Activated CD8-positive, alpha-beta memory T cell treated with anti-CD3 and anti-CD28 coated beads, Interleukin-2, amount 50 U/mL, for 4 hours (primary cell): Measurements from ENCODE around the gene EME1.
"Not testable (repeated sequence)": the region's sequence is repeated elsewhere in the genome, so short reads cannot be mapped to it uniquely, and the experiment has no call there.

Source experiments
- DNase-seq: peaks from one replicate; pipeline ENCODE4 v3.0.0-alpha.2; 2020

The EME1 gene

DNA sequence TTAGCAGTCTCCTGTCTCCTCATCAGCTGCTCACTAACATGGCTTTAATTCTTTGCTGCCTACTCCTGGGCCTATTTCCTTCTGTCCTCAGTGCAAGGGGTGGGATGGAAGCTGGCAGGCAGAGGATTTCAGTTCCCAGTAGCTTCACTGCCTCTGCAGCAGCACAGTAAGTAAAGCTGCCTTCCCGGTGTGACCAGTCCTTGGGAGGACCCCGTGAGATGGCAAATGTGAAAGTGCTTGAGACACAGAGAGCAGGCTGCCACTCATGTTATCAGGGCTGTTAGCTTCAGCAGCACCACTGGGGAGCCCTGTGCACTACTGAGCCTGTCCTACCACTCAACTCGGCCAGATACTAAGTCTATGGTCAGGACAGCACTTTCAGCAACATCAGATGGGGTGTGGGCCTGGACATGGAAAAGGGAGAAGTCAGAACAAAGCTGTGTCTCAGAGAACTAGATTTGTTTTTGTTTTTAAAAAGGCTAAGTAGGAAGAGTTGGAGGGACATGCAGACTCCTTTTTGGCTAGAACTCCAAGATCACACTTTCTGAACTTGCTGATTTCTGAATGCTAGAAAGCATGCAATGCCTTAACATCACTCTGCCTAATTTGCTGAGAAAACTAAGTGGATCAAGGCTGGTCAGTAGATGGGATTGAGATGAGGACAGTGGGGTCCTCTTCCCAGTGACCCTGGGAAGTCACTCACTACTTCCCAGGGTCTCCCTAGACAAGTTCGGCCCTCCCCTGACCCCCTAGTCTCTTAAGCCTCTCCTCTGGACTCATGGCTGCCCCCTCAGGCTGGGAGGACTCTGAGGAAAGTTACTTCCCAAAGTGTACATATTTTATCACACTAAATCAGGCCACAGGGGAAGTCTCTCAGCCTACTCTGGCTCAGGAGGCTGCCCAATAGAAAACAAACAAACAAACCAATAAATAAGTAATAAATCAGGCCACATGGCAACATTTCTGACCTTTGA is 54.1 kb downstream of the EME1 start:
- DNase-seq: no peak

DNA sequence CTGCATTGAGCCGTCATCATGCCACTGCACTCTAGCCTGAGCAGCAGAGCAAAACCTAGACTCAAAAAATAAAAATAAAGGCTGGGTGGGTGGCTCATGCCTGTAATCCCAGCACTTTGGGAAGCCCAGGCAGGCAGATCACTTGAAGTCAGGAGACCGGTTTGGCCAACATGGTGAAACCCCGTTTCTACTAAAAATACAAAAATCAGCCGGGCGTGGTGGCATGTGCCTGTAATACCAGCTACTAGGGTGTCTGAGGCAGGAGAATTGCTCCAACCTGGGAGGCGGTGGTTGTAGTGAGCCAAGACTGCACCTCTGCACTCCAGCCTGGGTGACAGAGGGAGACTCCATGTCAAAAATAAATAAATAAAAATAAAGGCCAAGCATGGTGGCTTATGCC is 55.1 kb downstream of the EME1 start:
- DNase-seq: not testable (repeated sequence)

DNA sequence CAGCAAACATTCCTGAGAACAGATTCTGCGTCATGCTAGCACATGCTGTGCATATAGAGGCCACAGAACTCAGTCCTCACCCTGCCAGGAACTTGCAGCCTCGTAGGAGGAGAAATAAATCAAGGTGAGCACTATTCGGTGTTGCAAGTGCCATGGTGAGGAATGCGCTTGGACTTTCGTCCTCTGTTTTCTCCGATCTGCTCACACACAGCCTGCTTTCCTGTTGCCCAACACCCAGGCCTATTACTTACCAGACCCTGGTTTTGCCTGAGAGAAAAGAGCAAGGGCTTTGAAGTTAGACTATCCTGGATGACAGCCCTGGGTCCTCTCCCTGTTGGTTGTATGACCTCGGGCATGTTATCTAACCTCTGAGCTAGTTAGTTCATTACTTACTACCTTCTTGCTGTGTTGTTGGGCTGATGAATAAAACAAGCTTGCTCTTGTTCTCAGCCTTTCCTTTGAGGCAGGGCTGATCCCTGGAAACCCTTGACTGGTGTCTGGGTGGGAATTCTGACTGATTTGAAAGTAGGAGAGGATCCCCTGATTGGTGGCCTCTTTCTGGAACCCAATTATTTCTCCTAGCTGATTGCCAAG is 55.9 kb downstream of the EME1 start:
- DNase-seq: no peak

DNA sequence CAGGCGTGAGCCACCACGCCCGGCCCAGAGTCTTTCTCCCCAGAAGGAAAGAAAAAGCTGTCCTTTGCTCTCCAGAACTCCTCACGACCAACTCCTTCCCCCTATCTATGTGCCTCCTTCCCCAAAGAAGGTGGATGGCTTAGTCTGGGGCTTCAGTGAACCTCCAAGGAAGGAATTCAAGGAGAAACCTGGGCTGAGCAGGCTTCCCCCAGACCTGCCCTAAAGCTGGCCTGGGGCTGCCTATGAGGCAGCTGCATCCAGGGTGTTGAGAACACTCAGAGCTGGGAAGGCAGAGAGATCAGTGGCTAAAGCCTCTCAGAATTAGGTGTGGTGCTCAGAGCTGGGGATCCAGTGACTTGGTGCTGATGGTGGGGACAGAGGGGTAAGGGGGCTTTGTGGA is 56.8 kb downstream of the EME1 start:
- no peak for DNase-seq
